SK-N-SH (cell line): ENCODE measurements around the gene SGCA. TPM values are rescaled to one million over a fixed set of nuclear protein-coding genes. Genes with fewer than 3 reads are reported as not detected.

Source experiments
- CTCF ChIA-PET: fragments of 300-600, 350-600 bp; formaldehyde crosslinking; extraction: SDS; loops from one replicate; lab custom pipeline; 2021; lab: Yijun Ruan, JAX
- POLR2A ChIA-PET: fragments of 350-600 bp; sonication (Branson Sonifier 250); formaldehyde crosslinking; extraction: SDS; loops from one replicate; lab custom pipeline; 2020; ENCODE audit warnings: antibody characterized with exemption, inconsistent platforms; lab: Yijun Ruan, JAX
- DNase-seq: peaks from one replicate; pipeline ENCODE4 v3.0.0; 2012
- H2AFZ ChIP-seq: fragments of 200-600 bp; sonication (generic); 2 replicates; pipeline ENCODE4 v1.8.1; 2016; ENCODE audit warnings: antibody characterized with exemption, mild to moderate bottlenecking, low read depth
- H3F3A ChIP-seq: fragments of 200-600 bp; sonication (generic); replicated peaks from 2 replicates; pipeline ENCODE3; 2016; ENCODE audit warnings: antibody characterized with exemption, mild to moderate bottlenecking; ENCODE audit not compliant: insufficient read depth
- H3K27ac ChIP-seq, 2 experiments: fragments of 200-500 bp in 1 of 2; fragments of 200-600 bp in 1 of 2; sonication (Bioruptor generic) in 1 of 2; sonication (generic), shearing (Covaris generic) in 1 of 2; 2 replicates each; pipeline versions ENCODE4 v1.5.1 to v1.6.1; 2014 to 2016; ENCODE audit warnings: low read depth in 2 of 2, inconsistent platforms in 1 of 2, low read length in 1 of 2, mild to moderate bottlenecking in 1 of 2, mixed read lengths in 1 of 2
- H3K27me3 ChIP-seq: fragments of 200-600 bp; sonication (generic), shearing (Covaris generic); 2 replicates; pipeline ENCODE4 v1.6.1; 2016; ENCODE audit warnings: mixed run types; ENCODE audit not compliant: insufficient read depth
- H3K36me3 ChIP-seq, 2 experiments: fragments of 200-500 bp in 1 of 2; fragments of 200-600 bp in 1 of 2; sonication (Bioruptor generic) in 1 of 2; sonication (generic) in 1 of 2; replicated peaks in 1 of 2; 2 replicates each; pipeline versions ENCODE3 to v1.5.1; 2014 to 2016; ENCODE audit warnings: low read length in 1 of 2, mild to moderate bottlenecking in 1 of 2; ENCODE audit not compliant: insufficient read depth in 2 of 2, control insufficient read depth in 1 of 2
- H3K4me1 ChIP-seq, 2 experiments: fragments of 200-500 bp in 1 of 2; fragments of 200-600 bp in 1 of 2; sonication (Bioruptor generic) in 1 of 2; sonication (generic), shearing (Covaris generic) in 1 of 2; 2 replicates each; pipeline versions ENCODE4 v1.5.1 to v1.6.1; 2014 to 2016; ENCODE audit warnings: low read depth in 1 of 2, low read length in 1 of 2, mixed run types in 1 of 2; ENCODE audit not compliant: insufficient read depth in 2 of 2, control insufficient read depth in 1 of 2
- H3K4me2 ChIP-seq: fragments of 200-600 bp; sonication (generic), shearing (Covaris generic); 2 replicates; pipeline ENCODE4 v1.6.1; 2017; ENCODE audit warnings: mixed run types
- H3K4me3 ChIP-seq, 2 experiments: fragments of 200-500 bp in 1 of 2; fragments of 200-600 bp in 1 of 2; sonication (Bioruptor generic) in 1 of 2; sonication (generic), shearing (Covaris generic) in 1 of 2; 2 replicates each; pipeline versions ENCODE4 v1.5.1 to v1.8.1; 2014 to 2016; ENCODE audit warnings: low read depth in 2 of 2, inconsistent platforms in 1 of 2, low read length in 1 of 2, mild to moderate bottlenecking in 1 of 2, mixed read lengths in 1 of 2, moderate library complexity in 1 of 2
- H3K79me2 ChIP-seq: fragments of 200-600 bp; sonication (generic); 2 replicates; pipeline ENCODE4 v1.8.1; 2017; ENCODE audit warnings: mild to moderate bottlenecking; ENCODE audit not compliant: insufficient read depth
- H3K9ac ChIP-seq: fragments of 200-600 bp; sonication (generic); 2 replicates; pipeline ENCODE4 v1.6.1; 2017; ENCODE audit warnings: mixed run types
- H3K9me2 ChIP-seq: fragments of 200-600 bp; sonication (generic); 2 replicates; pipeline ENCODE4 v1.6.1; 2017; ENCODE audit warnings: mixed run types
- H3K9me3 ChIP-seq: fragments of 200-600 bp; sonication (generic); 2 replicates; pipeline ENCODE4 v1.6.1; 2017; ENCODE audit warnings: mixed run types, mild to moderate bottlenecking, moderate library complexity
- H4K20me1 ChIP-seq: fragments of 200-600 bp; sonication (generic); 2 replicates; pipeline ENCODE4 v1.6.1; 2017; ENCODE audit warnings: mild to moderate bottlenecking, mixed run types; ENCODE audit not compliant: insufficient read depth
- CTCF ChIP-seq: fragments of 200-600 bp; sonication (generic); IDR thresholded peaks from 2 replicates; pipeline ENCODE4 v1.6.1; 2017; ENCODE audit warnings: antibody characterized with exemption, mild to moderate bottlenecking, moderate library complexity
- ELF1 ChIP-seq: IDR thresholded peaks from 2 replicates; pipeline ENCODE4 v1.4.0; 2012
- FOXM1 ChIP-seq: IDR thresholded peaks from 2 replicates; pipeline ENCODE4 v1.4.0; 2012; ENCODE audit warnings: low read depth, mild to moderate bottlenecking
- IRF3 ChIP-seq: fragments of 150-350 bp; IDR thresholded peaks from 2 replicates; pipeline ENCODE4 v1.6.1; 2016; ENCODE audit warnings: mild to moderate bottlenecking, low read depth, low read length
- MAX ChIP-seq: IDR thresholded peaks from 2 replicates; pipeline ENCODE4 v1.4.0; 2012; ENCODE audit warnings: low read depth
- NFIC ChIP-seq: IDR thresholded peaks from 2 replicates; pipeline ENCODE4 v1.4.0; 2012; ENCODE audit warnings: borderline replicate concordance
- RAD21 ChIP-seq: IDR thresholded peaks from 2 replicates; pipeline ENCODE4 v1.6.1; 2012; ENCODE audit warnings: mild to moderate bottlenecking, low read length
- RCOR1 ChIP-seq: fragments of 150-350 bp; IDR thresholded peaks from 2 replicates; pipeline ENCODE4 v1.6.1; 2017; ENCODE audit warnings: antibody characterized with exemption, low read length
- REST ChIP-seq: IDR thresholded peaks from 2 replicates; pipeline ENCODE4 v1.6.1; 2012; ENCODE audit warnings: mild to moderate bottlenecking, low read depth, low read length, moderate library complexity
- RFX5 ChIP-seq: IDR thresholded peaks from 2 replicates; pipeline ENCODE4 v1.6.1; 2012; ENCODE audit warnings: mild to moderate bottlenecking, improper control_type of control experiment, low read length
- SIN3A ChIP-seq: IDR thresholded peaks from 2 replicates; pipeline ENCODE4 v1.6.1; 2012; ENCODE audit warnings: low read depth, mild to moderate bottlenecking, low read length, moderate library complexity, borderline replicate concordance
- TAF1 ChIP-seq: IDR thresholded peaks from 2 replicates; pipeline ENCODE4 v1.6.1; 2012; ENCODE audit warnings: low read depth, mild to moderate bottlenecking, low read length, moderate library complexity, borderline replicate concordance
- TCF12 ChIP-seq: IDR thresholded peaks from 2 replicates; pipeline ENCODE4 v1.4.0; 2012
- WGBS: methylation state at CpG from one replicate; pipeline ENCODE4 v1.1.6; 2017; ENCODE audit warnings: low lambda C conversion rate; 5-methylcytosine and 5-hydroxymethylcytosine counted together
- polyA plus RNA-seq, 3 experiments: library from polyadenylated mRNA; depleted of rRNA; stranded (reverse); fragments of >200 nt; gene quantifications; 2 replicates each; pipeline ENCODE4 v1.2.3, GENCODE V29; 2012
- TF ChIP-seq, protein P1 (sequence below): fragments of 150-350 bp; IDR thresholded peaks from 2 replicates; pipeline ENCODE4 v1.6.1; 2017; ENCODE audit warnings: antibody characterized with exemption, low read length, low read depth, borderline replicate concordance

Gene SGCA
- polyA plus RNA-seq, 1 of the 3 experiments (the other 2 are of a cell fraction): not detected

- TF ChIP-seq REST (peak; percentile 79), FOXM1 (no peak), TAF1 (peak; percentile 96), IRF3 (peak; percentile 32; the same call in 1 of the 2 replicates), RCOR1 (no peak; the same call in 1 of the 2 replicates), MAX (peak; percentile 82)
- TF ChIP-seq, protein P1, sequence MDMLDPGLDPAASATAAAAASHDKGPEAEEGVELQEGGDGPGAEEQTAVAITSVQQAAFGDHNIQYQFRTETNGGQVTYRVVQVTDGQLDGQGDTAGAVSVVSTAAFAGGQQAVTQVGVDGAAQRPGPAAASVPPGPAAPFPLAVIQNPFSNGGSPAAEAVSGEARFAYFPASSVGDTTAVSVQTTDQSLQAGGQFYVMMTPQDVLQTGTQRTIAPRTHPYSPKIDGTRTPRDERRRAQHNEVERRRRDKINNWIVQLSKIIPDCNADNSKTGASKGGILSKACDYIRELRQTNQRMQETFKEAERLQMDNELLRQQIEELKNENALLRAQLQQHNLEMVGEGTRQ: no peak
Measured at GRCh38 chr17:50201276-50201854, 35.6 kb downstream of the SGCA start, which contains the start of gene COL1A1 (continued).

GRCh38 chr17:50203086-50203485, 37.3 kb downstream of the SGCA start:
- no peak overlapping the region for H3K4me3 ChIP-seq

More at GRCh38 chr17:50203086-50203485, 37.3 kb downstream of the SGCA start:
- 65% methylated on average over 14 of the region's 14 CpGs for WGBS
- peak overlapping the region; percentile 76 to 100; a peak in 3 of 4 replicates for H3K27ac ChIP-seq
- no peak for DNase-seq
- peaks cover 55% of the 10 kb centered on the region for H3K79me2 ChIP-seq
- peaks cover 57% of the 10 kb centered on the region for H3F3A ChIP-seq
- peaks cover 13 to 18% of the 10 kb centered on the region in 2 experiments for H3K36me3 ChIP-seq
- peaks cover 52 to 60% of the 10 kb centered on the region in 2 experiments for H3K4me1 ChIP-seq
- no peaks in the 10 kb centered on the region for H3K9me3 ChIP-seq
- H4K20me1 ChIP-seq: peaks cover 33% of the 10 kb centered on the region
- peak overlapping the region; percentile 57; the same call in 1 of the 2 replicates for H3K9ac ChIP-seq
- H2AFZ ChIP-seq: no peak overlapping the region
- POLR2A ChIA-PET: no interaction called here
- H3K27me3 ChIP-seq: no peaks in the 10 kb centered on the region
- H3K4me2 ChIP-seq: peak overlapping the region; percentile 89; the same call in 1 of the 2 replicates
- no peaks in the 10 kb centered on the region for H3K9me2 ChIP-seq
- CTCF ChIA-PET: interaction anchor here (0.6 to 25.6 kb wide), 11 partner anchors 8 to 276 kb away, joined by 3 to 2150 read pairs (median 17); partner anchors contain the start of genes RSAD1, SGCA and TMEM92
- TF ChIP-seq TAF1 (no peak), RFX5 (no peak), TCF12 (no peak), SIN3A (no peak), IRF3 (no peak), CTCF (no peak), NFIC (no peak), MAX (no peak; the same call in 1 of the 2 replicates), ELF1 (no peak), RAD21 (no peak)
